ENCODE results near the gene ZDHHC17. TPM values are rescaled to one million over a fixed set of nuclear protein-coding genes. Genes with fewer than 3 reads are reported as not detected.
A peak's percentile ranks its signal among the peaks of the same experiment; 100 is the strongest.
"Not testable (repeated sequence)": the region's sequence is repeated elsewhere in the genome, so short reads cannot be mapped to it uniquely, and the experiment has no call there.

Gene ZDHHC17
- total RNA-seq, 1 experiment from 2014 or later = 35.3 TPM

GRCh38 chr12:76719171-76720041, 44.5 kb upstream of the ZDHHC17 start:
- no peaks in the 10 kb centered on the region for H3K9me2 ChIP-seq (replicated peaks; ENCODE audit: low read length)
- no peak overlapping the region for H2AFZ ChIP-seq (ENCODE audit: low read length)
- no peaks in the 10 kb centered on the region for H3K27me3 ChIP-seq (ENCODE audit: low read length)
- no peaks in the 10 kb centered on the region for H4K20me1 ChIP-seq (ENCODE audit: low read length)
- no peak overlapping the region for H3K9ac ChIP-seq (ENCODE audit: low read length)
- H3K4me1 ChIP-seq (ENCODE audit: insufficient read depth, low read length) = peaks cover 13% of the 10 kb centered on the region
- no peak for TF ChIP-seq EZH2phosphoT487 (IDR thresholded peaks at IDR 0.05; ENCODE audit: borderline replicate concordance, low read length)
- no peak for TF ChIP-seq EZH2 (IDR thresholded peaks at IDR 0.05; ENCODE audit: low read length, unreplicated experiment)
- TF ChIP-seq, protein P1, sequence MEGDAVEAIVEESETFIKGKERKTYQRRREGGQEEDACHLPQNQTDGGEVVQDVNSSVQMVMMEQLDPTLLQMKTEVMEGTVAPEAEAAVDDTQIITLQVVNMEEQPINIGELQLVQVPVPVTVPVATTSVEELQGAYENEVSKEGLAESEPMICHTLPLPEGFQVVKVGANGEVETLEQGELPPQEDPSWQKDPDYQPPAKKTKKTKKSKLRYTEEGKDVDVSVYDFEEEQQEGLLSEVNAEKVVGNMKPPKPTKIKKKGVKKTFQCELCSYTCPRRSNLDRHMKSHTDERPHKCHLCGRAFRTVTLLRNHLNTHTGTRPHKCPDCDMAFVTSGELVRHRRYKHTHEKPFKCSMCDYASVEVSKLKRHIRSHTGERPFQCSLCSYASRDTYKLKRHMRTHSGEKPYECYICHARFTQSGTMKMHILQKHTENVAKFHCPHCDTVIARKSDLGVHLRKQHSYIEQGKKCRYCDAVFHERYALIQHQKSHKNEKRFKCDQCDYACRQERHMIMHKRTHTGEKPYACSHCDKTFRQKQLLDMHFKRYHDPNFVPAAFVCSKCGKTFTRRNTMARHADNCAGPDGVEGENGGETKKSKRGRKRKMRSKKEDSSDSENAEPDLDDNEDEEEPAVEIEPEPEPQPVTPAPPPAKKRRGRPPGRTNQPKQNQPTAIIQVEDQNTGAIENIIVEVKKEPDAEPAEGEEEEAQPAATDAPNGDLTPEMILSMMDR (conservative IDR thresholded peaks at IDR 0.05; ENCODE audit: low read depth, low read length) = no peak
- intact Hi-C loops (cut with micrococcal nuclease) = no loop called here
- ChIA-PET CTCF (no interaction called here), POLR2A (ENCODE audit: unreplicated experiment) (no interaction called here)
- BruUV-seq (replicated peaks) = no TSS peak
- no peaks in the 10 kb centered on the region for H3K79me2 ChIP-seq (ENCODE audit: low read length)
- H3K9me3 ChIP-seq (ENCODE audit: low read length) = no peaks in the 10 kb centered on the region
- no peaks in the 10 kb centered on the region for H3F3A ChIP-seq (ENCODE audit: low read length, unreplicated experiment)
- H3K4me3 ChIP-seq (ENCODE audit: low read length) = no peak overlapping the region
- no peaks in the 10 kb centered on the region for H3K36me3 ChIP-seq (ENCODE audit: low read depth, low read length)
- no peak overlapping the region for H3K27ac ChIP-seq (ENCODE audit: low read length)
- DNase-seq = no peak
- H3K4me2 ChIP-seq (ENCODE audit: low read length) = peak overlapping the region; percentile 7
- ATAC-seq = no peak

DNA sequence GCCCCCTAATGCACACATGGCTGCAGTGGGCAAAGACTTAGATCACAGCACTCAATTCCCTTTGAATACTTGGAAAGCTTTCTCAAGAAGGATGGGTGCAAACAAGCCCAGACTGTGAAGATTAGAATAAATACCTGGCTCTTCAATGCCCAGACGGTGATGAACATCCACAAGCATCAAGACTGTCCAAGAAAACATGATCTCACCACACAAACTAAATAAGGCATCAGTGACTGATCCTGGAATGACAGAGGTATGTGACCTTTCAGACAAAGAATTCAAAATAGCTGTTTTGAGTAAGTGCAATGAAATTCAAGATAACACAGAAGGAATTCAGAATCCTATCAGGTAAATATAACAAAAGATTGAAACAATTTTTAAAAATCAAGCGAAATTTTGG, 43.8 kb upstream of the ZDHHC17 start:
- no peak for TF ChIP-seq EZH2 (IDR thresholded peaks at IDR 0.05; ENCODE audit: low read length, unreplicated experiment)
- TF ChIP-seq, protein P1 (conservative IDR thresholded peaks at IDR 0.05; ENCODE audit: low read depth, low read length) = no peak
- no peak for TF ChIP-seq EZH2phosphoT487 (IDR thresholded peaks at IDR 0.05; ENCODE audit: borderline replicate concordance, low read length)
- Histone ChIP-seq H3K9ac (ENCODE audit: low read length) (no peak overlapping the region), H3K4me3 (ENCODE audit: low read length) (no peak overlapping the region), H2AFZ (ENCODE audit: low read length) (no peak overlapping the region), H3K9me2 (replicated peaks; ENCODE audit: low read length) (no peaks in the 10 kb centered on the region), H3F3A (ENCODE audit: low read length, unreplicated experiment) (no peaks in the 10 kb centered on the region), H3K36me3 (ENCODE audit: low read depth, low read length) (no peaks in the 10 kb centered on the region), H3K27ac (ENCODE audit: low read length) (no peak overlapping the region), H4K20me1 (ENCODE audit: low read length) (no peaks in the 10 kb centered on the region), H3K79me2 (ENCODE audit: low read length) (no peaks in the 10 kb centered on the region), H3K27me3 (ENCODE audit: low read length) (no peaks in the 10 kb centered on the region), H3K4me1 (ENCODE audit: insufficient read depth, low read length) (peaks cover 13% of the 10 kb centered on the region), H3K9me3 (ENCODE audit: low read length) (no peaks in the 10 kb centered on the region), H3K4me2 (ENCODE audit: low read length) (peak overlapping the region; percentile 7)
- DNase-seq (peak; percentile 62), ATAC-seq (peak; percentile 70)
- CTCF ChIA-PET = no interaction called here
- BruUV-seq (replicated peaks) = no TSS peak
- intact Hi-C loops (cut with micrococcal nuclease) = no loop called here
- POLR2A ChIA-PET (ENCODE audit: unreplicated experiment) = no interaction called here

- TF ChIP-seq, protein P1 (conservative IDR thresholded peaks at IDR 0.05; ENCODE audit: low read depth, low read length) = no peak
- H3K27me3 ChIP-seq (ENCODE audit: low read length) = no peaks in the 10 kb centered on the region
- DNase-seq (no peak), ATAC-seq (no peak)
- no peak overlapping the region for H3K4me3 ChIP-seq (ENCODE audit: low read length)
- intact Hi-C loops (cut with micrococcal nuclease) = no loop called here
- BruUV-seq (replicated peaks) = no TSS peak
- H3K9ac ChIP-seq (ENCODE audit: low read length) = no peak overlapping the region
- no peak overlapping the region for H3K4me2 ChIP-seq (ENCODE audit: low read length)
- H3F3A ChIP-seq (ENCODE audit: low read length, unreplicated experiment) = no peaks in the 10 kb centered on the region
- H3K9me3 ChIP-seq (ENCODE audit: low read length) = no peaks in the 10 kb centered on the region
- no peaks in the 10 kb centered on the region for H4K20me1 ChIP-seq (ENCODE audit: low read length)
- H3K79me2 ChIP-seq (ENCODE audit: low read length) = no peaks in the 10 kb centered on the region
- no peak overlapping the region for H2AFZ ChIP-seq (ENCODE audit: low read length)
- no peaks in the 10 kb centered on the region for H3K4me1 ChIP-seq (ENCODE audit: insufficient read depth, low read length)
- CTCF ChIA-PET = no interaction called here
- no peak overlapping the region for H3K27ac ChIP-seq (ENCODE audit: low read length)
- H3K36me3 ChIP-seq (ENCODE audit: low read depth, low read length) = no peaks in the 10 kb centered on the region
- POLR2A ChIA-PET (ENCODE audit: unreplicated experiment) = no interaction called here
- H3K9me2 ChIP-seq (replicated peaks; ENCODE audit: low read length) = no peaks in the 10 kb centered on the region
Measured at GRCh38 chr12:76726626-76727025, 37.3 kb upstream of the ZDHHC17 start.

DNA sequence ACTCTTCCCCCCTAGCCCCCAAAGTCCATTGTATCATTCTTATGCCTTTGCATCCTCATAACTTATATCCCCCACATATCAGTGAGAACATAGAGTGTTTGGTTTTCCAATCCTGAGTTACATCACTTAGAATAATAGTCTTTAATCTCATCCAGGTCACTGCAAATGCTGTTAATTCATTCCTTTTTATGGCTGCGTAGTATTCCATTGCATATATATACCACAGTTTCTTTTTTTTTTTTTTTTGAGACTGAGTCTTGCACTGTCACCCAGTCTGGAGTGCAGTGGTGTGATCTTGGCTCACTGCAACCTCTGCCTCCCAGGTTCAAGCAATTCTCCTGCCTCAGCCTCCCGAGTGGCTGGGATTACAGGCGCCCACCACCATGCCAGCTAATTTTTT, 31.7 kb upstream of the ZDHHC17 start:
- H3F3A ChIP-seq (ENCODE audit: low read length, unreplicated experiment); H2AFZ ChIP-seq (ENCODE audit: low read length); BruUV-seq (replicated peaks); ATAC-seq; intact Hi-C loops (cut with micrococcal nuclease); H3K9me3 ChIP-seq (ENCODE audit: low read length); DNase-seq; H4K20me1 ChIP-seq (ENCODE audit: low read length); H3K4me1 ChIP-seq (ENCODE audit: insufficient read depth, low read length); H3K27me3 ChIP-seq (ENCODE audit: low read length); H3K79me2 ChIP-seq (ENCODE audit: low read length); CTCF ChIA-PET; H3K9ac ChIP-seq (ENCODE audit: low read length); H3K36me3 ChIP-seq (ENCODE audit: low read depth, low read length); POLR2A ChIA-PET (ENCODE audit: unreplicated experiment); H3K9me2 ChIP-seq (replicated peaks; ENCODE audit: low read length); H3K27ac ChIP-seq (ENCODE audit: low read length); H3K4me3 ChIP-seq (ENCODE audit: low read length); H3K4me2 ChIP-seq (ENCODE audit: low read length): not testable (repeated sequence)

All from PC-3 (cell line).